HG03521 (cell line): Measurements from ENCODE around the gene CDK15.

ENCODE experiments used
- ATAC-seq: cut with Tn5 transposase; IDR thresholded peaks from one replicate; pipeline ENCODE4 v1.9.1; 2021; ENCODE audit warnings: mild to moderate bottlenecking, moderate library complexity; ENCODE audit not compliant: unreplicated experiment

Gene CDK15

GRCh38 chr2:201931475-201931874, 125.1 kb downstream of the CDK15 start:
- no peak for ATAC-seq

GRCh38 chr2:201931951-201932350, 125.6 kb downstream of the CDK15 start:
- ATAC-seq = no peak

- no peak for ATAC-seq
Measured at GRCh38 chr2:201932511-201932910, 126.2 kb downstream of the CDK15 start.

- ATAC-seq = no peak
Measured at GRCh38 chr2:201933792-201934237, 127.5 kb downstream of the CDK15 start.

- ATAC-seq = no peak
Measured at GRCh38 chr2:201936817-201937216, 130.5 kb downstream of the CDK15 start.

- no peak for ATAC-seq
Measured at GRCh38 chr2:201937343-201937742, 131.0 kb downstream of the CDK15 start.

- no peak for ATAC-seq
Measured at GRCh38 chr2:201938156-201938775, 131.9 kb downstream of the CDK15 start.

GRCh38 chr2:201938781-201939180, 132.4 kb downstream of the CDK15 start:
- no peak for ATAC-seq

- ATAC-seq = no peak
Measured at GRCh38 chr2:201939453-201939941, 133.2 kb downstream of the CDK15 start.

- ATAC-seq = no peak
Measured at GRCh38 chr2:201942531-201942930, 136.2 kb downstream of the CDK15 start.
